GM12801 (cell line): Measurements from ENCODE around the gene KCNH1.

Experiments
- CTCF ChIP-seq: IDR thresholded peaks from one replicate; pipeline ENCODE4 v1.5.1; 2011; ENCODE audit warnings: control low read depth; ENCODE audit not compliant: insufficient read length; ENCODE audit errors: extremely low read depth

KCNH1 gene

GRCh38 chr1:210981490-210981889, 152.5 kb downstream of the KCNH1 start:
- no peak for TF ChIP-seq CTCF

- no peak for TF ChIP-seq CTCF
These were observed 153.9 kb downstream of the KCNH1 start for GRCh38 chr1:210980082-210980481.

DNA sequence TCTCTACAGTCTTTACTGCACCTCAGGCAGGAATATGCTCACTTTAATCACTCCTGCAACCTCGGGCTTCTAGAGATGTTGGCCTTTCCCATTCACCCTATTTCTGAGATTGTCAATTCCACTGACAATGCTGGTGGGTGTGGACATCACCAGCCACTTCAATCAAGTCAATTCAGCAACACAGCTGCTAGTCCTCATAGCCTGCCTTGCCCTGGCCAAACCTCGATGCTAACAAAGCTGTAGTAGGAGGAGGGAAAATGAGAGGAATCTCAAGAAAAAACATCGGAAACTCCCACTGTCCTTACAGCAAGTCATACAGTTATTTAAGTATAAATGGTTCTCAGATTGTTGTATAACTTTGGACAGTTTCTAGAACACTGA, 155.0 kb downstream of the KCNH1 start:
- no peak for TF ChIP-seq CTCF

GRCh38 chr1:210978316-210978973, 155.5 kb downstream of the KCNH1 start:
- TF ChIP-seq CTCF = no peak

DNA sequence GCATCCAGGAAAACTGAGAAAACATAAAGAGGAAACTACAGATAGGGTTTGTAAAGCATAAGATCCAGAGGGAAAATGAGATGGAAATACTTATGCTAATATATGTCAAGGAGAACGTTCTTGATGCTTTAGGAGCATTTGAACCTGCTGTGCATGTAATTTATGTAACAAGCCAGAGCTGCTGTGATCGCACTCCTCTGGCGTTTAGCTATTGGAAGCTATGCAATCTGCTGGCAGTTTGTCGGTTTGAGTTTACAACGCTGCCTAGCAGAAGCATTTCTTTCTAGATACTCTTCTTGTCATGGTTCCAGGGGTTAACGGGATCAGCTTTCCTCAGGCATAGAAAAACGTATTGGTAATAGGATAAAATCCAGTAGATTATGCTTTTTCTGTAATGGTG, 182.7 kb downstream of the KCNH1 start:
- TF ChIP-seq CTCF = no peak

DNA sequence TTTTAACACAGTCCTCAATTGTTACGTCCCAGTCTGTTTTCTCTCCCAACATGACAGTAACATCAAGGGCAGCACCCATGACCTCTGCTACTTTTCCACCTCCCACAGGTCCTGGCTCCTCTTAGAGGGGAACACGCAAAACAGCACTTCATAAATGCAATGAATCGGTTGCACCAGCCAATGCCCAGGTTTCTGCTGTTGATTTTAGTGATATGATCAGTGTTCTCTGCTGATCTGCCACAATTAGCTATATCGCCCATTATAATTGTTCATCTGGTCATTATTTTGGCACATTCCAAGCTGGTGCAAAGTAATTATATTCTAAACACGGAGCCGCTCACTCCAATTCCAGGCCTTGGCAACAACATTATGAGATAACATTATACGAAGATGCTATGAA, 184.5 kb downstream of the KCNH1 start:
- no peak for TF ChIP-seq CTCF

GRCh38 chr1:210949039-210949438, 184.9 kb downstream of the KCNH1 start:
- TF ChIP-seq CTCF = no peak
